ENCODE results near the gene TPRA1.

Gene TPRA1

GRCh38 chr3:127625821-127626220, 35.3 kb upstream of the TPRA1 start:
- TF ChIP-seq ZNF274 (IDR thresholded peaks at IDR 0.05; ENCODE audit: low read depth, low read length) = no peak
- H3K4me3 ChIP-seq (ENCODE audit: low read length) = no peak overlapping the region

DNA sequence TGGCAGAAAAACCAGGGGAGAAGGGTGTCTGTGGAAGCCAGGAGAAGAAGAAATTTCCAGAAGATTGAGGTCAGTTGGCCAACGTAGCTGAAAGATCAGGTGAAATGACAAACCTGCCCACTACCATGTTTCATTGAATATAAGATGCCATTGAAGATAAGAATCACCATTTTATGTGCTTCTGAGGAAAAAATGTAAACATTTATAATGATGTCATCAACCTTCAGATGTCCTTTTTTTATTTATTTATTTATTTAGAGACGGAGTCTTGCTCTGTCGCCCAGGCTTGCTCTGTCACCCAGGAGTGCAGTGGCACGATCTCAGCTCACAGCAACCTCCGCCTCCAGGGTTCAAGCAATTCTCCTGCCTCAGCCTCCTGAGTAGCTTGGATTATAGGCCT, 33.5 kb upstream of the TPRA1 start:
- H3K4me3 ChIP-seq (ENCODE audit: low read length) = no peak overlapping the region

GRCh38 chr3:127622772-127623576, 32.4 kb upstream of the TPRA1 start:
- no peak overlapping the region for H3K4me3 ChIP-seq (ENCODE audit: low read length)
- no peak for TF ChIP-seq ZNF274 (IDR thresholded peaks at IDR 0.05; ENCODE audit: low read depth, low read length)

More for the DNA sequence above, 33.5 kb upstream of the TPRA1 start:
- no peak for TF ChIP-seq ZNF274 (IDR thresholded peaks at IDR 0.05; ENCODE audit: low read depth, low read length)

- no peak overlapping the region for H3K4me3 ChIP-seq (ENCODE audit: low read length)
- TF ChIP-seq ZNF274 (IDR thresholded peaks at IDR 0.05; ENCODE audit: low read depth, low read length) = no peak
Observed at GRCh38 chr3:127622031-127622430, 31.5 kb upstream of the TPRA1 start.

- no peak for TF ChIP-seq ZNF274 (IDR thresholded peaks at IDR 0.05; ENCODE audit: low read depth, low read length)
Observed at GRCh38 chr3:127620637-127621375, 30.3 kb upstream of the TPRA1 start.

DNA sequence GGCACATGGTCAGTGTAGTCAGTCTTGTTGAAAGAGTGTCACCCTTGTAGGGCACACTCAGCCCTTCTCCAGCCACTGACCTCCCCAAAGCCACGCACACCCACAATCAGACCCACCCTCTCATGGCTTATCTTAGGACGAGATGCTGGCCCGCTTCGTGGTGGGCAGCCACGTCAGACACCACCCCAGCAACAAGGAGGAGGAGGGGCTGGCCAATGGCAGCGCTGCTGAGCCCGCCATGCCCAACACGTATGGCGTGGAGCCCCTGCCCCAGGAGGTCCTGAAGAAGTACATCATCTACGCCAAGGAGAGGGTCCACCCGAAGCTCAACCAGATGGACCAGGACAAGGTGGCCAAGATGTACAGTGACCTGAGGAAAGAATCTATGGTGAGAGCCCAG, 28.4 kb upstream of the TPRA1 start:
- TF ChIP-seq ZNF274 (IDR thresholded peaks at IDR 0.05; ENCODE audit: low read depth, low read length) = no peak
- no peak overlapping the region for H3K4me3 ChIP-seq (ENCODE audit: low read length)

More at GRCh38 chr3:127620637-127621375, 30.3 kb upstream of the TPRA1 start:
- no peak overlapping the region for H3K4me3 ChIP-seq (ENCODE audit: low read length)

- TF ChIP-seq ZNF274 (IDR thresholded peaks at IDR 0.05; ENCODE audit: low read depth, low read length) = no peak
- no peak overlapping the region for H3K4me3 ChIP-seq (ENCODE audit: low read length)
Observed at GRCh38 chr3:127616836-127617605, 26.5 kb upstream of the TPRA1 start.

DNA sequence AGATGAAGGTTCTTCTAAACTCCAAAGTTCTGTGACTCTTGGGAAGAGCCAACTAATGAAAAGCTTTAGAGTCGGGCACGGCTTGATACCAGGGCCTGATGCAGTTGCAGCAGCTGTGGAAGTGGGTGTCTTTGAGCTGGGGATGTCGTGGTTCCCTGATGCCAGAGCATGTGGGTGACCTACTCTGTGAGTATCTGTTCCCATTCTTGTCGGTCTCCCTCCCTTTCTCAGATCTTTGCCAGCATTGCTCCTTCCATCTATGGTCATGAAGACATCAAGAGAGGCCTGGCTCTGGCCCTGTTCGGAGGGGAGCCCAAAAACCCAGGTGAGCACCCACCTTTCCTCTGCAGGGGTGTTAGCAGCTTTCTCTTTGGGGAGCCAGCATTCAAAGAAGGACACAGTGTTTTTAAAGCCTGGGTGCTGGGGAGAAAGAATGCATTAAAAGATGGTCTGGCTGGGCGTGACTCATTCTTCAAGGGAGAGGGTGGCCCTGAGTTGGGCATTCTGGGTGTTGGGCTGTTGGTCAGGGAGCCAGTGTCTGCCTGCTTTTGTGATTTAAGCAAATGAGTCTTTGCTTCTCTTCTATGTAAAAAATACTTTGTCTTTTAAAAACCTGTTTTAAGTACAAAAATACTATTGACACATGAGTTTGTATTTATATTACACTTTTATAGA, 25.2 kb upstream of the TPRA1 start:
- no peak for TF ChIP-seq ZNF274 (IDR thresholded peaks at IDR 0.05; ENCODE audit: low read depth, low read length)
- no peak overlapping the region for H3K4me3 ChIP-seq (ENCODE audit: low read length)

DNA sequence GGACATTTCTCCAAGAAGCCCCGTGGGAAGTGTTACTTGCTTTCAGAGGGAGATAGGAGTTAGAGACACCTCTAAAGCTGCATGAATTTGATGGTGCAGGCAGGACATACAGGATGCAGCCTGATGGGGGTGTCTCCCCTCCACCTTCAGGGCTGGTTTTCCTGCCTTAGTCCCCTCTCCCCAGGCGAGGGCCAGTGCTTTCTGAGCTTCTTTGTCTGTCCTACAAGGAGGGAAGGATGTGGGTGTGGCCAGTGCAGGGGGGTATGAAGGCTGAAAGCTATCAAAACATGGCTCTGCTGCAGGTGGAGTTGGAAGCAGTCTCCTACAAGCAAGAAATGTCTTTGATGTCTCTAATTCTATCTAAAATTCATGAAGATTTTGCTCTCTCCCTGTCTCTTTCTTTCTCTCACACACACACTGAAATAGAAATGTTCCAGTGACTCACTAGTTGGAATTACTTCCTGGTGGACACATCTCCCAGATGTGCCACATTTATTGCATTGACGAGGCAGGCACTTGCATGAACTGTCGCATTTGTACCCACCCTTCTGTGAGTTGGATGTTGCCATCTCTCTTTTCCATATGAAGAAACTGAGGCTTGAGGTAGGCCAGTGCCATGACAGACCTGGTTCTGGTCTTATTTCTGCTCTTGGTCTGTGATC, 24.5 kb upstream of the TPRA1 start:
- no peak overlapping the region for H3K4me3 ChIP-seq (ENCODE audit: low read length)
- TF ChIP-seq ZNF274 (IDR thresholded peaks at IDR 0.05; ENCODE audit: low read depth, low read length) = no peak

GRCh38 chr3:127613406-127613805, 22.9 kb upstream of the TPRA1 start:
- no peak for TF ChIP-seq ZNF274 (IDR thresholded peaks at IDR 0.05; ENCODE audit: low read depth, low read length)
- H3K4me3 ChIP-seq (ENCODE audit: low read length) = no peak overlapping the region

DNA sequence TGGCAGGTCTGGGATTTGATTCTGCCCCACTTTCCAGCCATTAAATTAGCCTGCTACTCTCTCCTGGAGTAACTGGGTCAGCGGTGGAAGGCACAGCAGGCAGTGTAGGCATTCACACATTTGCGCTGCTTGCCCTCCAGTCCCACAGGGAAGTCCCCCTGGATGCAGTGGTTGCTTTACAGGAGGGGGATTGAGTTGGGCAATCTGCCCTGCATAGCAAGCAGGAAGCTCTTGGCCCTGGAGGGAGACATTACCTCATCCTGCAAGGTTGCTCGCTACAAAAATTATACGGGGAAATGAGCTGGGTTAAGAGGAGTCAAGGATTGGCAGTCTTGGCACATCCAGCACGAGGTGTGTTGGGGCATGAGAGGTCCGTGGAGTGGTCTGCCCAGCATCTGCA, 22.4 kb upstream of the TPRA1 start:
- no peak overlapping the region for H3K4me3 ChIP-seq (ENCODE audit: low read length)
- TF ChIP-seq ZNF274 (IDR thresholded peaks at IDR 0.05; ENCODE audit: low read depth, low read length) = no peak

- no peak overlapping the region for H3K4me3 ChIP-seq (ENCODE audit: low read length)
- TF ChIP-seq ZNF274 (IDR thresholded peaks at IDR 0.05; ENCODE audit: low read depth, low read length) = no peak
Observed at GRCh38 chr3:127611251-127611650, 20.7 kb upstream of the TPRA1 start.

GRCh38 chr3:127610105-127610504, 19.6 kb upstream of the TPRA1 start:
- H3K4me3 ChIP-seq (ENCODE audit: low read length) = no peak overlapping the region
- no peak for TF ChIP-seq ZNF274 (IDR thresholded peaks at IDR 0.05; ENCODE audit: low read depth, low read length)
